SIG-M5 (cell line): Measurements from ENCODE around the gene CCDC24.

Experiments
- DNase-seq: peaks from one replicate; lab custom pipeline; 2025; lab: John Stamatoyannopoulos, UW

CCDC24 gene

GRCh38 chr1:43991476-43992231 is at the start of gene CCDC24:
TSS of gene CCDC24 (plus strand) at chr1:43991599. CDS start at chr1:43991879, 280 bp downstream.
- no peak for DNase-seq

- DNase-seq: no peak
These were observed 49.0 kb upstream of the CCDC24 start for GRCh38 chr1:43942411-43942810.

DNA sequence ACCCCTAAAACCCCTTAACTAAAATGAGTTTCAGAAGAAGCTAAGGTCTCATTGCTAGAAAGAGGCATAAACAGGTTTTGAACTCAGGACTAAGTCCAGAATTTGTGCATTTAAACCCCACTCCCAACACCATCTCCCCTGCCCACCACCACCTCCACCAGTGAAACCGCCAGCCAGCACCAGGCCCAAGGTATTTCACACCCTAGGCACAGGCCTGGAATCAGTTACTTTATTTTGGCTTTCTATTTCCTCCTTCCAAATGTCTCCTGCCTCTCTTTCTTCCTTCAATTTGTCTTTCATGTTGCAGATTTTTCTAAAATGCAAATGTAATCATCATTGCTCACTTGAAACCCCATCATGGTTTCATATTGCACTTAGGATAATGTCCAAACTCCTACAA is 46.5 kb upstream of the CCDC24 start:
- DNase-seq: no peak

GRCh38 chr1:43945674-43946235 is 45.6 kb upstream of the CCDC24 start:
- DNase-seq: no peak

DNA sequence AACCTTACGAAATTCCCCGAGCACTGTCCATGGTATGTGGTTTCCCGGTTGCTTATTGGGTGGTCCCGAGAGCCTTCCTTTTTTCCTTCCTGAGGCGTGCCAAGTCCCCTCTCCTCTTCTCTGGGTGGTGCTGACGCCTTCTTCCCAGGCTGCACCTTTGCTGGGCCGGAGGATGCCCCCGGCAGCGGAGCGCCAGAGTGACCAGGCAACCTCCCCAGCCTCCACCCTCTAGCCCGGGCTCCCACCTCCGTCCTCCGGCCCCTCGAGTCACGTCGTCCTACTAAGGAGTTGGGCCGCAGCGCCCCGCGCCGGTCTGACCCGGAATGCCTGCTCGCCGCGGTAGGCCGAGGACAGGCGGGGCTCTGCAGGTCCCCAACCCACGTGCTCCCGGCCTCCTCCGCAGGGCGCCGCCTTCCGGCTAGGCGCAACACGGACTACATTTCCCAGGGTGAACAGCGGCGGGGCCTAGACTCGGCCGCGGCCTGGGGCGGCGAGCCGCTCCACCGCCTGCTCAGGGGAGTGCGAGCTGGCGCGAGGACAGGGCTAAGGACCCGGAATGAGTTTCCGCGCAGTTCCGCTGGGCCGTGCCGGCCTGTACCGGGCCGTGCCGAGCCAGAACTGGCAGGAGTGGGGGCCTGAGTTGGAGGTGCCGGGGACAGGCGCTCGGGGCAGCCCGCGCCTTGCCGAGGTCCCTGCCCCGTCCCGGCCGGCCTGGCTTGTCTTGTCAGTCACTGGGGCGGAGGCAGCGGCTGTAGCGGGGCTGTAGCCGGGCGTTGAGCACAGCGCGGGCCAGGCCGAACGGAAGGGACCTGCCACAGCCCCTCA is 45.0 kb upstream of the CCDC24 start, which contains the start of gene IPO13:
Gene IPO13, plus strand, starts transcription at position 715 of the 825 bp plus-strand sequence. CDS start 651 bp downstream, outside the sequence.
- peak; percentile 79 for DNase-seq

DNA sequence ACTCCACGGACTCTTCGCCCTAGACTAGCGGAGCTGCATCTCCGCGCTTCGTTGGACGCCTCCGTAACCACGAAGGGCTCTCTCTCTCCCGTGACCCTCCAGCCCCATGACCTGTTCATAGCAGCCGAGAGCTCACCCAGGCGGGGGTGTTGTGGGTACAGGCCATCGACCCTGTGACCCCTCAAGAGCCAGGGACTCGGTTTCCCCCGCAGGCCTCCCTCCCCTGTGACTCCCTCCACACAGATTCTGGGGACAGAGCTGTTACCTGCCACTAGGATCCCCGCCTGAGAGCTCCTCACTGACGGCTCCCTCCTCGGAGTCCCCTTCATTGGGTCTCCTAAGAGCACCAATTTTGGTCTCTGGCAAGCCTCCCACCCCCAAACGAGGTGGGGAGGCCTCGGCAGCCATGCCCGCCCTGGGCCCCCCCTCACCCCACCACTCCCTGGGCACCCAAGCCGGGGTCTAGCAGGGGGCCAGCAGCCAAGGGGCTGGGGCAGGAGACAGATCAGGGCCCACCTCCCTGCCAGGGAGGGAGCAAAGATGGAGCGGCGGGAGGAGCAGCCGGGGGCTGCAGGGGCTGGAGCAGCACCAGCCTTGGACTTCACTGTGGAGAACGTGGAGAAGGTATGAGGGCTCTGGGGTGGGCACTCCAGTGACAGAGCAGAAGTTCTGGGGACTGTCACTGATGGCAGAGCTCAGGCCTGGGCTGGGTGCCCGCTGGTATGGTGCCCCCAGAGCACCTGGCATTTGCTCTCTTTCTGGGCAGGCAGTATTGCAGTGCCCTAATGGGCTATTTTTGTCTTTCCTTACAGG is 44.1 kb upstream of the CCDC24 start:
- no peak for DNase-seq

- no peak for DNase-seq
These were observed 43.4 kb upstream of the CCDC24 start for GRCh38 chr1:43947874-43948437.

- no peak for DNase-seq
These were observed 41.7 kb upstream of the CCDC24 start for GRCh38 chr1:43949678-43950077.

GRCh38 chr1:43951021-43951985 is 40.1 kb upstream of the CCDC24 start:
- no peak for DNase-seq

DNA sequence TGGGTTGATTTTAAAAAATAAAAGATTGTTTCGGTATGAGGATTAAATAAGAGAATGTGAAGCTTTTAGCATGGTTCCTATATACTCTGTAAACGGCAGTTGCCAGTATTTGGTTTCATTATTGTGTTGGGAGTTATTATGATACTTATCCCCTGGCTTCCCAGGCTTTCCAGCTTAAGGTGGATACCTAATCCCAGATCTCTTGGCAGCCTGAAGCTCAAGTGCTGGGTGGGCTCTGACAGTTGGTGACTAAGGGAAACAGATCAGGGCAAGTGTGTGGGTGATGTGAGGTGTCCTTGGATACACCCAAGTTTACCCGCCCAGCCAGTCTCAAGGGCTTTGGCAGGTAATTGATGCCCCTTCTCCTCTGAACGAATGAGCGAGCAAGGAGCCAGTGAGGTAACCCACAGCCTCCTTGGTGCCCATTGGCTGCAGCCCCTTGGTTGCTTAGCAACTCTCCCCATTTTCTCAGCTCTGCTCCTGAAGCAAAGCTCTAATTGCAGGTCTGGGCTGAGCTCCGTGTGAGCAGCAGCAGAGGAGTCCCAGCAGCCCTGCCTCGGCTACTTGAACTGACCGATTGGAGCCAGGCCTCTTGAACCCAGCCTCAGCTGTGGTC is 38.6 kb upstream of the CCDC24 start:
- DNase-seq: no peak

- no peak for DNase-seq
These were observed 38.0 kb upstream of the CCDC24 start for GRCh38 chr1:43953361-43953760.

DNA sequence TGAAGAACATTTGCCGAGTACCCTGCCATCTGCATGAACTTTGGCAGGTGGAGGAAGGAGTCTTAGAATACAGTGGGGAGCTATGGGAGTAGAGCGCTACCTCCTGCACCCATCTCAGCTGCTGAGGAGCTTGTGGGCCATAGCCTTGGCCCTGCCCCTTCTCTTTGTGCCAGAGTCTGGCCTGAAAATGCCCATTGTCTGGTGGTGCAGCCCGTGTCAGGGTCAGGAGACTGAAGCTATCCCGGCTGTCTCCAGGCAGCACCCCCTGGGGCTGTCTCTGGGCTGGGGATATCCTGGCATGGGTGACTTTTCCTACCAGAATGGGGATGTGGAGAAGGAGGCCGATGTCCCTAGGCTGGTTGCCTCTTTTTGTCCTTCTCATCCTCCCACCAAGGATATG is 37.4 kb upstream of the CCDC24 start:
- no peak for DNase-seq

DNA sequence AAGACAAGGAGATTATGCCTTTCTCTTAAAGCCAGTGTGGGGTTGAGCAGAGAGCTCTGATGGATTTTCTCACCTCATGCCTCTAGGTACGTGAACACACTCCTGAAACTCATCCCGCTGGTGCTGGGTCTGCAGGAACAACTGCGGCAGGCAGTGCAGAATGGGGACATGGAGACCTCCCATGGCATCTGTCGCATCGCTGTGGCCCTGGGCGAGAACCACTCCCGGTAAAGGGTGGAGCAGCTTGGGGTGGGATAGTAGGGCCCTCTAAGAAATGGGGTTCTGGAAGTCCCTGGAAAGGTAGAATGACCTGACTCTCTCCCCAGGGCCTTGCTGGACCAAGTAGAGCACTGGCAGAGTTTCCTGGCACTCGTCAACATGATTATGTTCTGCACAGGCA is 35.2 kb upstream of the CCDC24 start:
- no peak for DNase-seq

DNA sequence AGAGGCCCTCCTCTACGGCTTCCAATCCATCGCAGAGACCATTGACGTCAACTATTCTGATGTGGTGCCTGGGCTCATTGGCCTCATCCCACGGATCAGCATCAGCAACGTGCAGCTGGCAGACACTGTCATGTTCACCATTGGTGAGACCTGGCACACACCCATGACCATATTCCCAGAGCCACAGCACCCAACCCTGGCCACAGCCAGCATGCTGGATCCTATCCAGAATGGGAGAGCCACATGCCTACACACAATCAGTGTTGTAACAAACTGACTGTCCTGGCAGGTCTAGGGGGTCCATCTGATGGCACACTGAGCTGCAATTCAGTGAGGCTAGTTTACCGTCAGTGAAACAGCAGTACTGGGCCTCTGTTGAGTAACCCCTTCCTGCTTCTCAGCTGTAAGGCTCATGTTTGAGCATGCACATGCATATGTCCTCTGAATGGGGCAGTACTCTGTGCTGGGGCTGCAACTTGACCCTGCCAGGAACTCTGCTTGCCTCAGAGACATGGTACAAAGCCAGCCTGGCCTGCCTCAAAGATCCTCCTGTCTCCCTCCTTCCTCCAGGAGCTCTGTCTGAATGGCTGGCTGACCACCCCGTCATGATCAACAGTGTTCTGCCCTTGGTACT is 33.9 kb upstream of the CCDC24 start:
- no peak for DNase-seq

- no peak for DNase-seq
These were observed 32.8 kb upstream of the CCDC24 start for GRCh38 chr1:43958351-43959255.

- no peak for DNase-seq
These were observed 30.6 kb upstream of the CCDC24 start for GRCh38 chr1:43960798-43961197.

- no peak for DNase-seq
These were observed 29.7 kb upstream of the CCDC24 start for GRCh38 chr1:43961692-43962091.

DNA sequence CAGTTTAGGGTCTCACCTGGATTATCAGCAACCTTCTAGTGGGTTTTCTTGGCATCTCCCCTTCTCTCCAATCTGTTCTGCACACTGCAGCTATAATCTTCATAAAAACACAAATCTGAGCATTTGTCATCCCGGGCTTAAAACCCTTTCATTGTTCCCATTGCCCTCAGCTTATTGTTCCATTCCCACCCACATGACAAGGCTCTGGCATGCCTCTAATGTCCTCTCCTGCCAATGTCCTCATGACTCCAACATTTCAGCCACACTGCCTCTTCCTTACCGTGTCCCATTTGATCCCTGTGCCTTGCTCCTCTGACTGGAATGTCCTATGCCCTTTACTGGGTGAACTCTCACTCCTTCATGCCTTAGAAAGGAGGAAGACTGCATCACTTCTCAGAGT is 29.1 kb upstream of the CCDC24 start:
- no peak for DNase-seq
